GM18951 (cell line): ENCODE results near the gene PRDM16.

Experiments
- POLR2A ChIP-seq: IDR thresholded peaks from 4 replicates; pipeline ENCODE4 v1.6.1; 2011; ENCODE audit warnings: mild to moderate bottlenecking; ENCODE audit not compliant: insufficient read length, insufficient read depth; ENCODE audit errors: extremely low read depth
- in situ Hi-C: fragments of 300-500 bp; cut with MboI; formaldehyde crosslinking; loops from one replicate; pipeline ENCODE4 v1.12.0; 2022; ENCODE audit warnings: low sequenced_read_pairs, mixed read lengths, inconsistent platforms; ENCODE audit not compliant: unreplicated experiment

Gene PRDM16

DNA sequence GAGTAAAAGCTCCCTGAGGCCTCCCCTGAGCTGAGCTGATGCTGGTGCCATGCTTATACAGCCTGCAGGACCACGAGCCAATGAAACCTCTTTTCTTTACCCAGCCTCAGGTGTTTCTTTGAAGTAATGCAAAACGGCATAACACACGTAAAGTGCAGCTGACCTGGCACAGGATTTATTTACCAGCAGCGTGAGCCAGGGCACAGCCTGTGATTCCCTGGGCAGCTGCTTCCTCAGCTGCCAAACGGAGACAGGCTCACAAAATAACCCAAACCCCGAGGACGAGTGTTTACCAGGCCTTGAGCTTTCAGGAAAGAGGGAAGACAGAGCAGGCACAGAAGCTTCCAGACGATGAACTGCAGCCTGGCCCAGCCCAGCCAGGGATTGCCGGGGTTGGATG is 264.9 kb downstream of the PRDM16 start:
- no peak for TF ChIP-seq POLR2A
- in situ Hi-C loops = no loop called here

DNA sequence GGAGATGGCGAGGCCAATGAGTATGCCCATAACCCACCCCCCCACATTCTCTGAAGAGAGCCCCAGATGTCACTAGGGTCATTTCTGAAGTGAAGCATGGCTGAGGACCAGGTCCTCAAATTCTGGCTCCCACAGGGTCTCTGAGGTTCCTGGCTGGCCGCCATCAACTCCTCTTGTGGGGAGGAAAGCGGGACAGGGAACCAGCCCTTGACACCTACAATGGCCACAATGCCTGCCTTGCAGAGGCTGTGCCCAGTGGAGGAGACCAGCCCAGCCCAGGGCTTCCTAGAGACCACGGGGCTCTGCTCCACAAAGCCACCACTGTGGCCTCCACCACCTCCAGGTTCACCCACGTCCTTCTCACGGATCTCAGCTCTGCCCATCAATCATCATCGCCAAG is 265.4 kb downstream of the PRDM16 start:
- no peak for TF ChIP-seq POLR2A
- in situ Hi-C loops = no loop called here

DNA sequence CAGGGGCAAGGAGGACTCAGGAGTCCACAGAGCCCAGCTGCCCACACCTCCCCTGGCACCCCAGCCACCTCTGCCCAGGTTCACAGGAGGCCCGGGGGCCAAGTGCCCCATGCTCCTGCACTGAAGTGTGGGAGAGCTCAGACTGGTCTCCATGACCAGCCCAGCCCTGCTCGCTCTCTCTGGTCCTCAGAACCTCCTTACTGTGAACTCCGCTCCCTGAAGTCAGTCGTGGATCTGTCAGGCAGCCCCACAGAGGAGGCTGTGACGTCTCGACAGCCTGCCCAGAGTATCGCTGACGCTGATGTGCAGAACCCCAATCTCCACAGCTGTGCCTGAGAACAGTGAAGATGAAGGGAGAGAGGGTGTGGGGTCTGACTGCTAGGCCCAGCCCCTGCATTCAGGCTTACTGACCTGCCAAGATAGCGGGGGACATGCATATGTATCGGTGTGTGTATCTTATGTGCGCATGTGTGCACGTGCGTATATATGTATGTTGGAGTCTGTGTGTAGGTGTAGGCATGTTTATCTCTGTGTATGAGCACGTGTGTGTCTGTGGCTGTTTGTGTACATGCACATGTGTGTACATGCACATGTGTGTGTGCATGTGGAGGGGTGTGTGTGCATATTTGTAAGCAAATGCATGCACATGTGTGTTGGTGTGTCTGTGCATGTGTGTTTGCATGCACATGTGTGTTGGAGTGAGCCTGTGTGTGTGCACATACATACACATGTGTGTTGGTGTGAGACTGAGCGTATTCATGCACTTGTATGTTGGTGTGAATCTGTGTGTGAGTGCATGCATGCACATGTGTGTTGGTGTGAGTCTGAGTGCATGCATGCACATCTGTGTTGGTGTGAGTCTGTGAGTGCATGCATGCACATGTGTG is 267.0 kb downstream of the PRDM16 start:
- TF ChIP-seq POLR2A = no peak
- in situ Hi-C loops = no loop called here

DNA sequence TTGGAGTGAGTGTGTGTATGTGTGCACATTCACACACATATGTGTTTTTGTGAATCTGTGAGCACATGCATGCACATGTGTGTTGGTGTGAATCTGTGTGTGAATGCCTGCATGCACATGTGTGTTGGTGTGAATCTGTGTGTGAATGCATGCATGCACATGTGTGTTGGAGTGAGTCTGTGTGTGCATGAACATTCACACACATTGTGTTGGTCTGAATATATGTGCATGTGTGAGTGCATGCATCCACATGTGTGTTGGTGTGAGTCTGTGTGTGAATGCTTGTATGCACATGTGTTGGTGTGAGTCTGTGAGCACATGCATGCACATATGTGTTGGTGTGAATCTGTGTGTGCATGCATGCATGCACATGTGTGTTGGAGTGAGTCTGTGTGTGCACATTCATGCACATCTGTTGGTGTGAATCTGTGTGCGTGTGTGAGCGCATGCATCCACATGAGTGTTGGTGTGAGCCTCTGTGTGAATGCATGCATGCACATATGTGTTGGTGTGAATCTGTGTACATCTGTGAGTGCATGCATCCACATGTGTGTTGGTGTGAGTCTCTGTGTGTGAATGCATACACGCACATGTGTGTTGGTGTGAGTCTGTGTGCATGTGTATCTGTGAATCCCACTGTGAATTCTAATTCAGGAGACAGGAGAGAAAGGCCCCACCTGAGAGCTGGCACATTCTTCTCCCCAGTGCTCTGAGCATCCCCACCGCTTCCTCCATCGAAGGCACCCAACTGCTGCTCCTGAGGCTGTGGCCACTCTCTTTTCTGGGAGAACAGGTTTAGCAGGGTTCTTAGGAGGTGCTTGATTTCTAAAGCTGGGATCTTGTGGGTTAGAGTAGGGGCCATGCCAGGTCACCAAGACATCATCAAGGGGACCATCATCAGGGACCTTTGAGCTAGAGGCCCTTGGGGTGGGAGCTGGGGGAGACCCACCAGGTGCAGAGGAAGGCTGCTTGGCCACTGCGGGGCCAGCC is 267.9 kb downstream of the PRDM16 start:
- in situ Hi-C loops = no loop called here
- TF ChIP-seq POLR2A = no peak

DNA sequence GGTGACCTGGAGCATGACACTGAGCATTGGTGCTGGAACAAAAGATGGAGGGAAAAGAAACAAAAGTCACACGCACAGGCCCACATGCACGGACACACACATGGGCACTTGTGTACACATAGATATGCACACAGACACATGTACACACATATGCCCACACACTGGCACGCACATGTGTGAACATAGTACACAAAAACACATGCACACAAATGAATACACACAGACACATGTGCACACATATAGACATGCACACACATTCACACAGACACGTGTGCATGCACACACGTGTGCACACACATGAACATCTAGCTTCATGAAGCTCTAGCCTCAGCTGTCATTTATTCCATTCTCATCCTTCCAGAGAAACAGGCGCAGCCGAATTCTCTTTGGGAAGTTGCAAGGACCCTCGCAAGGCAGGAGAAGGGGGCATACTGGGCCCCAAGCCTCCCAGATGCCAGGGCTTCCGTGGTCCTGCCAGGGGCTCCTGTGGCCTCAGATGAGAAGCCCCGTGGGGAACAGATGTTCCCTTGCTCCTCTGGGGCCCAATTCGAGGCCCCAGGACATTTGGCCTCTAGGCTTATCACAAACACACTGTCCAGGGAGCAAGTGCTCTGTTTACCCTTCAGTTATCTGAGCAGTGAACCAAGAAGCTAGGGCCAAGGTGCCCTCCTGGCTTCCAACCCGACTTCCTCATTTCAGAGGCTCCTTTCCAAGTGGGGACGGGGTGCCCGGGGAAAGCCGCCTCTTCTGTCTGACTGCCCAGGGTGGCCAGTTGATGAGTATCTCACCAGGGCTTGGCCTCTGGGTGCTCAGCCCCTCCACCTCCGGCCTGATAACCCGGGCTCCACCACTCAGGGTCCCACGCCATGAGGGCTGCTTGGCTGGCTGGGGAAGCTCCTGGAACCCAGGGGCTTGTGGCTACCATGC is 269.1 kb downstream of the PRDM16 start:
- in situ Hi-C loops = no loop called here
- no peak for TF ChIP-seq POLR2A

DNA sequence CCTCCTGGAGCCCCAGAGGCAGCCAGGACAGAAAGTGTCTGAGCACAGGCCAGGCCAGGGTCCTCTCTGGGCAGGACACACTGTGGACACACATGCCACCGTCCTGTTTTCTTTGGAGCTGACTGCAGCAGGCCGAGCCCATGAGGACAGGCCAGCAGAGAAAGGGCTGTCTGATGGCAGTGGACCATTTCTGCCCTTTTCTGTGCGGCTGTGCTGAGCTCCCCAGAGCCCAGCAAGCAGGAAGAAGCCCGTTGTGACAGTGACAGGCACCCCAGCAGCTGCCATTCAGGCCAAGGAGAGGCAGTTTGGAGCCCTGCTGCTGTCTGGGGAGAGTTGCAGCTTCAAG is 269.7 kb downstream of the PRDM16 start:
- in situ Hi-C loops = no loop called here
- TF ChIP-seq POLR2A = no peak

DNA sequence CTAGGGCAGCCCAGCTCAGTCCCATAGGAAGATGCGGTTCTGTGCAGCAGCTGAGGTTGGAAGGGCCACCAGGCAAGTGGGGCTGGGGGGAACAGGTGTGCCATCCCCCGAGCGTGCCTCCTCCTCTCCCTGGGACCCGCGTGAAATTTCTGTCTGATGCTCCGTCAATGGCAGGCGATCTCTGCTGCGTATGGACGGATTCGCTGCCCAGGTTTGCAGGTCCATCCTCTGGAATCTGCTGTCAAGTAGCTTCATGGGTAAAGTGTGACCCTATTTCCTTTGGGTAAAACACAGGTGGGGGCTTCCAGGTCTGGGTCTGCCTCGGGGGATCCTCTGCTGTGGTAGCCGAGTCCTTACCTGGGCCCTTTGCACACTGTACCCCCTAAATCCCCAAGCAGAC is 270.9 kb downstream of the PRDM16 start:
- in situ Hi-C loops = no loop called here
- TF ChIP-seq POLR2A = no peak

DNA sequence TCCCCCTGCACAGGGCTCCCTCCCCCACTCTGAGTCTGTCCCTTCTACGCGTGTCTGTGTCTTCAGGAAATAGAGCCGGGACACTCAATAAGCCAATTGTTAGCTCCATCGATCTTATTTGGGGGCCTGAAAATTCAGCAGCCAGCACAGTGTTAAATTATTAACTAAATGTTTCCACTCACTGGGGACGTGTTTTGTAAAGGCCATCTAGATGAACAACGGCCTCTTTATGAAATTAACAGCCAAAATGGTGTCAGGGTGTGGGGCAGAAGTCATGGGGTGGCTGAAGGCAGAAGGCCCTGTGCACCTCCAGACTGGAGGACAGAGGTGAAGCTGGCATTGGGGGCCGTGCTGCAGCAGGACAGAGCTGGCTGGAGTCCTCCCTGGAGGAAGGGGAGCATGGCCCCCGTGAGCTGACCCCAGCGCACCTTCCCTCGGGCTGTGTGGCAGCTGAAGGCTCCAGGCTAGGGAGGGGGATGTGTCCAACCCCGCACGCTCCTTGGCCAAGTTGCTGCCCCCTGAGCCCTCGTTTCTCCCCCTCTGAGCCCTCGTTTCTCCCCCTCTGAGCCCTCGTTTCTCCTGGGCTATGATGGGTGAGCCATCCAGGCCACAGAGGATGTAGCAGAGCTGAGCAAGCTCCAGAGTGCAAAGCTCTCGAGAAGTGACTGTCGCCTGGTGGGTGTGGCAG is 271.7 kb downstream of the PRDM16 start:
- no peak for TF ChIP-seq POLR2A
- in situ Hi-C loops = no loop called here

DNA sequence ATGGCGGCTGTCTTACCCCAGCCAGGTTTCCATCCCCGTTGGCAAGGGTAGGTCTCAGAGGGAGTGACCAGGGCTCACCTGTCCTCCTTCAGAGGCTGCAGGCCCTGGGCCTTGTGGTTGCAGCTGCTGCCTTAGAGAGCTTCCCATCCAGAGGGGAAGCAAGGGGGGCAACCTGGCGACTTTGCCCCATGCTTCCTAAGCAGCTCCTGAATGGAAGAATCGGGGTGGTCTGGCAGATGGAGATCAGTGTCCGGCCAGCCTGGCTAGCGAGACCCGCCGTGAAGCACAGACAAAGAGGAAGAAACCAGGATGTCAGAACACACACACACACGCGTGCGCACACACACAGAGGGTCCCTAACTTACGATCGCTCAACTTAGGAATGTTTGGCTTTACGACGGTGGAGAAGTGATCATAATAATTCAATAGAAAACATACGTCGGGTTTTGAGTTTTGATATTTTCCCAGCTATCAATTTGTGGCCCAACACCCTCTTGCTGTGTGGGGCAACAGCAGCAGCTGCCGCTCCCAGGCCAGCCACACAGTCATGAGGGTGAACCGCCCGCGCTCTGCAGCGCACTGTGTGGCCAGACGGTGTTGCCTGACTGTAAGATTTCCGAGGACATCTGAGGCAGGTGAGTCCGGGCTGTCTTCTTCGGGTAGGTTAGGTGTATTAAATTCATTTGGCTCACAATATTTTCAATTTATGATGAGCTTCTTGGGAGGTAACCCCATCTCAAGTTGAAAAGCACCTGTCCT is 272.4 kb downstream of the PRDM16 start:
- no peak for TF ChIP-seq POLR2A
- in situ Hi-C loops = no loop called here

DNA sequence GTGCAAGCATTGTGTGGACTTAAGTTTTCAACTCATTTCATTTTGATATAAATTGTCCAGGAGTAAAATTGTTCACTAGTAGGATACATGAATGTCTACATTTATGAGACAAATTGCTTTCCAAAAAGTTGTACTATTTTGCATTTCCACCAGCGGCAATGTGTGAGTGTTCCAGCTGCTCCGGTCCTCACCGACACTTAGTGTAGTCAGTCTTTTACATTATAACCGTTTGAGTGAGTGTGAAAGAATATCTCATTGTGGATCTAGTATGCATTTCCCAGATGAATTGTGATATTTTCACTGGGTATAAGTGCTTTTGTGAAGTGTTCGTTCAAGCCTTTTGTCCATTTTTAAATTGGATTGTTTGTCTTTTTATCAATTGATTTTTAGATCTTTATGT is 274.0 kb downstream of the PRDM16 start:
- TF ChIP-seq POLR2A = no peak

GRCh38 chr1:3344395-3344794 is 275.4 kb downstream of the PRDM16 start:
- in situ Hi-C loops = no loop called here
- no peak for TF ChIP-seq POLR2A

More for the DNA sequence above, 274.0 kb downstream of the PRDM16 start:
- in situ Hi-C loops = no loop called here
